Astrocyte of the spinal cord (primary cell): ENCODE measurements around the gene MVB12B.

Experiments used
- DNase-seq: peaks from one replicate; pipeline ENCODE4 v3.0.0; 2011; ENCODE audit warnings: low read depth, low spot score
- H3K4me3 ChIP-seq: 2 replicates; pipeline ENCODE4 v1.5.1; 2011; ENCODE audit warnings: low read depth, mild to moderate bottlenecking, low read length, moderate library complexity
- in situ Hi-C: cut with HindIII; loops from 2 replicates; pipeline ENCODE4 v1.10.0; 2017; ENCODE audit warnings: low sequenced_read_pairs
- TF ChIP-seq, protein P1 (sequence below): IDR thresholded peaks from 2 replicates; pipeline ENCODE4 v1.5.1; 2012; ENCODE audit warnings: low read depth, mild to moderate bottlenecking, low read length, inconsistent platforms

The MVB12B gene

DNA sequence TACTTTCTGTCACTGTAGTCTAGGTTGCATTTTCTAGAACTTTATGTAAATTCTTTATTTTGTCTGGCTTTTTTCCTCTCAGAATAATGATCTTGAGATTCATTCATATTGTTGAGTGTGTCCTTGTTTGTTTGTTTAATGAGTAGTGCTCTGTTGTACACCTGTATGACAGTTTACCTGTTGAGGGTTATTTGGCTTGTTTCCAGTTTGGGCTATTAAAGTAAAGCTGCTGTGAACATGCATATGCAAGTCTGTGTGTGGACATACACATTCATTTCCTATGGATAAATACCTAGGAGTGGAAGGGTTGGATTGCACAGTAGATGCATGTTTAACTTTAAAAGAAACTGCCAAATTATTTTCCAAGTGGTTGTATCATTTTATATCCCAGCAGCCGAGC, 30.4 kb downstream of the MVB12B start:
- no peak overlapping the region for H3K4me3 ChIP-seq
- TF ChIP-seq, protein P1, sequence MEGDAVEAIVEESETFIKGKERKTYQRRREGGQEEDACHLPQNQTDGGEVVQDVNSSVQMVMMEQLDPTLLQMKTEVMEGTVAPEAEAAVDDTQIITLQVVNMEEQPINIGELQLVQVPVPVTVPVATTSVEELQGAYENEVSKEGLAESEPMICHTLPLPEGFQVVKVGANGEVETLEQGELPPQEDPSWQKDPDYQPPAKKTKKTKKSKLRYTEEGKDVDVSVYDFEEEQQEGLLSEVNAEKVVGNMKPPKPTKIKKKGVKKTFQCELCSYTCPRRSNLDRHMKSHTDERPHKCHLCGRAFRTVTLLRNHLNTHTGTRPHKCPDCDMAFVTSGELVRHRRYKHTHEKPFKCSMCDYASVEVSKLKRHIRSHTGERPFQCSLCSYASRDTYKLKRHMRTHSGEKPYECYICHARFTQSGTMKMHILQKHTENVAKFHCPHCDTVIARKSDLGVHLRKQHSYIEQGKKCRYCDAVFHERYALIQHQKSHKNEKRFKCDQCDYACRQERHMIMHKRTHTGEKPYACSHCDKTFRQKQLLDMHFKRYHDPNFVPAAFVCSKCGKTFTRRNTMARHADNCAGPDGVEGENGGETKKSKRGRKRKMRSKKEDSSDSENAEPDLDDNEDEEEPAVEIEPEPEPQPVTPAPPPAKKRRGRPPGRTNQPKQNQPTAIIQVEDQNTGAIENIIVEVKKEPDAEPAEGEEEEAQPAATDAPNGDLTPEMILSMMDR: no peak
- DNase-seq: no peak
- in situ Hi-C loops: no loop called here

DNA sequence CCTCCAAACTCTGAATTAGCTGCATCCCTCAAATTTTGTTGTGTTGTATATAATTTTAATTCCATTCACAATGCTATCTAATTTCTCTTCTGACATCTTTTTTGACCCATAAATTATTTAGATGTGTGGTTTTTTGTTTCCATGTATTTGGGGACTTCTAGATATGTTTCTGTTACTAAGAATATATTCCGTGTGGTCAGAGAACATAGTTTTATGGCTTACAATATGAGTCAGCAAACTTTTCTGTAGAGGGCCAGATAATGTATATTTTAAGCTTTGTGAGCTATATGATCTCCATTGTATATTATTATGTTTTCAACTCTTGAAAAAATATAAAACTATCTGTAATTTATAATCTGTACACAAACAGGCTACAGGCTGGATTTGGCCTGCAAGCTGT, 33.4 kb downstream of the MVB12B start:
- in situ Hi-C loops: no loop called here
- TF ChIP-seq, protein P1: no peak
- no peak overlapping the region for H3K4me3 ChIP-seq
- DNase-seq: no peak

GRCh38 chr9:126361810-126362238, 35.2 kb downstream of the MVB12B start:
- TF ChIP-seq, protein P1: no peak
- no peak for DNase-seq
- in situ Hi-C loops: no loop called here
- H3K4me3 ChIP-seq: no peak overlapping the region

- in situ Hi-C loops: no loop called here
- TF ChIP-seq, protein P1: no peak
- DNase-seq: no peak
- no peak overlapping the region for H3K4me3 ChIP-seq
Observed at GRCh38 chr9:126363250-126363649, 36.6 kb downstream of the MVB12B start.

DNA sequence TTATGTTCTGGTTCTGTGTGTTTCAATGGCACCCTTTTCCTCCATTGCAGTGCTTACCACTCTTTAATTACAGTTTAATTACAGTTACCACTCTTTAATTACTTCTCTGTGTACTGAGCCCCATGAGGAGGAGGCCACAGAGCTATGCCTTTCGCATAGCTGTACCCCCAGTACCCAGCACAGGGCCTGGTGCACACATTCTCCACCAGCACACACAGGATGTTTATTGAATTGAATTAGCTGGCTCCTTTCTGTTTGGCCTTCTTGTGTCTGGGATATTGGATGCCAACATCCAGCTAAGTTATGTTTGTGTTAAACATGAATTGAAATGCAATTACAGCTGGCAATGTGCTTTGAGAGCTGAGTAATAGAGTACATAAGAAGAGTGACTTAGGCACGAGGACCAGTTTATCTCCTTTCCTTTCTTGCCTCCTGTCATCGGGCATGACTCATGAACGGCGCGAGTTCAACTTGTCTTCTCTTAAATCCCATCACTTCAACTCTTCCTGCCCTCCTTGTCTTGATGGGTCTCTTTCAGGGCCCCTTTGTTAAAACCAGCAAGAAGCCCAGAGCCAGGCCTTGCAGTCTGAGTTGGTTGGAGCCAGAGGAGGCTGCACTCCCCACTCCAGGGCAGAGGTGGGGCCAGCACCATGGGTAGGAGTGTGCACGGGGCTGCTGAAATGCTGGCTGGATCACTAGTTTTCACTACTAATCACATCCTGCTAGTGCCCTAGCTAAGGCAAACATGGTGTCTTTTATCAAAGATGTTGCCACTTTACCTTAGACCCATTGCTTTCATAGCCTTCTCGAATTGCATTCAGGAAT, 37.4 kb downstream of the MVB12B start:
- in situ Hi-C loops: no loop called here
- no peak overlapping the region for H3K4me3 ChIP-seq
- TF ChIP-seq, protein P1: no peak
- peak; percentile 60 for DNase-seq

GRCh38 chr9:126365780-126366179, 39.2 kb downstream of the MVB12B start:
- TF ChIP-seq, protein P1: no peak
- no peak overlapping the region for H3K4me3 ChIP-seq

More at GRCh38 chr9:126365780-126366179, 39.2 kb downstream of the MVB12B start:
- in situ Hi-C loops: no loop called here
- DNase-seq: no peak
